GM12891 (cell line): ENCODE data around the gene KNDC1.

Experiments used
- DNase-seq: peaks from one replicate; pipeline ENCODE4 v3.0.0; 2011; ENCODE audit warnings: low spot score; ENCODE audit not compliant: insufficient read length
- FAIRE-seq: peaks from 2 replicates; lab custom pipeline; 2011; peaks lifted over from hg19 to GRCh38; lab: Jason Lieb, UNC
- PAX5 ChIP-seq: IDR thresholded peaks from 2 replicates; pipeline ENCODE4 v1.6.1; 2011; ENCODE audit warnings: low read length, moderate library complexity, mild to moderate bottlenecking; ENCODE audit not compliant: insufficient read depth, severe bottlenecking
- POLR2A ChIP-seq: IDR thresholded peaks from 2 replicates; pipeline ENCODE4 v1.6.1; 2011; ENCODE audit warnings: low read depth, low read length, control low read depth
- POLR2AphosphoS5 ChIP-seq: IDR thresholded peaks from 2 replicates; pipeline ENCODE4 v1.6.1; 2011; ENCODE audit warnings: low read depth, low read length, control low read depth
- POU2F2 ChIP-seq: IDR thresholded peaks from 2 replicates; pipeline ENCODE4 v1.6.1; 2011; ENCODE audit warnings: low read depth, mild to moderate bottlenecking, control low read depth, low read length, moderate library complexity
- SPI1 ChIP-seq: IDR thresholded peaks from 2 replicates; pipeline ENCODE4 v1.6.1; 2011; ENCODE audit warnings: low read depth, low read length, control low read depth
- TAF1 ChIP-seq: IDR thresholded peaks from 2 replicates; pipeline ENCODE4 v1.6.1; 2011; ENCODE audit warnings: low read depth, low read length, control low read depth

Gene KNDC1

GRCh38 chr10:133115453-133115842 is 44.6 kb upstream of the KNDC1 start:
- DNase-seq (no peak), FAIRE-seq (no peak)
- no peak for TF ChIP-seq SPI1
- no peak for TF ChIP-seq TAF1
- no peak for TF ChIP-seq POLR2A
- no peak for TF ChIP-seq POU2F2
- no peak for TF ChIP-seq POLR2AphosphoS5
- no peak for TF ChIP-seq PAX5

GRCh38 chr10:133115976-133116375 is 44.0 kb upstream of the KNDC1 start:
- DNase-seq (no peak), FAIRE-seq (no peak)
- TF ChIP-seq POLR2A (no peak), SPI1 (no peak), POLR2AphosphoS5 (no peak), POU2F2 (no peak), PAX5 (no peak), TAF1 (no peak)

GRCh38 chr10:133116455-133116854 is 43.6 kb upstream of the KNDC1 start:
- TF ChIP-seq POU2F2 (no peak), TAF1 (no peak), PAX5 (no peak)
- DNase-seq (no peak), FAIRE-seq (no peak)

- DNase-seq (no peak), FAIRE-seq (no peak)
- TF ChIP-seq PAX5 (no peak), POU2F2 (no peak), TAF1 (no peak), POLR2AphosphoS5 (no peak), SPI1 (no peak), POLR2A (no peak)
Observed at GRCh38 chr10:133117036-133117687, 42.9 kb upstream of the KNDC1 start.

- TF ChIP-seq PAX5 (no peak), POU2F2 (no peak), POLR2AphosphoS5 (no peak), SPI1 (no peak), TAF1 (no peak)
- FAIRE-seq: no peak
Observed at GRCh38 chr10:133117688-133118071, 42.3 kb upstream of the KNDC1 start.

GRCh38 chr10:133121479-133121878 is 38.5 kb upstream of the KNDC1 start:
- no peak for DNase-seq
- no peak for TF ChIP-seq POLR2A
- peak; percentile 75 for FAIRE-seq

More at GRCh38 chr10:133117688-133118071, 42.3 kb upstream of the KNDC1 start:
- DNase-seq: no peak

- TF ChIP-seq POLR2A (no peak), POU2F2 (no peak), SPI1 (no peak), PAX5 (no peak), POLR2AphosphoS5 (no peak), TAF1 (no peak)
- no peak for DNase-seq
- FAIRE-seq: no peak
Observed at GRCh38 chr10:133122171-133122935, 37.7 kb upstream of the KNDC1 start.

GRCh38 chr10:133123050-133123745 is 36.8 kb upstream of the KNDC1 start:
- DNase-seq (no peak), FAIRE-seq (no peak)
- TF ChIP-seq POLR2AphosphoS5: no peak
- no peak for TF ChIP-seq POLR2A
- TF ChIP-seq POU2F2: no peak
- TF ChIP-seq TAF1: no peak
- no peak for TF ChIP-seq SPI1
- no peak for TF ChIP-seq PAX5

GRCh38 chr10:133123746-133124356 is 36.2 kb upstream of the KNDC1 start:
- FAIRE-seq (no peak), DNase-seq (no peak)
- no peak for TF ChIP-seq POLR2AphosphoS5
